Hepatocyte (in vitro differentiated cells): ENCODE results near the gene ZNF652.

Experiments
- CTCF ChIP-seq: fragments of 200-600 bp; sonication (generic); IDR thresholded peaks from 2 replicates; pipeline ENCODE4 v1.5.1; 2016; ENCODE audit warnings: antibody characterized with exemption, mild to moderate bottlenecking; ENCODE audit not compliant: poor library complexity
- EZH2 ChIP-seq: fragments of 200-600 bp; sonication (generic); IDR thresholded peaks from 2 replicates; pipeline ENCODE4 v1.6.1; 2016; ENCODE audit warnings: antibody characterized with exemption, mild to moderate bottlenecking, borderline replicate concordance

GRCh38 chr17:49290690-49291359 lies 71.2 kb downstream of the ZNF652 start:
- TF ChIP-seq CTCF (peak; percentile 58), EZH2 (no peak)
